ENCODE results near the gene MTCH2. TPM values are rescaled to one million over a fixed set of nuclear protein-coding genes. Genes with fewer than 3 reads are reported as not detected.

MTCH2 gene
- total RNA-seq, 1 experiment from 2014 or later: 230 TPM

DNA sequence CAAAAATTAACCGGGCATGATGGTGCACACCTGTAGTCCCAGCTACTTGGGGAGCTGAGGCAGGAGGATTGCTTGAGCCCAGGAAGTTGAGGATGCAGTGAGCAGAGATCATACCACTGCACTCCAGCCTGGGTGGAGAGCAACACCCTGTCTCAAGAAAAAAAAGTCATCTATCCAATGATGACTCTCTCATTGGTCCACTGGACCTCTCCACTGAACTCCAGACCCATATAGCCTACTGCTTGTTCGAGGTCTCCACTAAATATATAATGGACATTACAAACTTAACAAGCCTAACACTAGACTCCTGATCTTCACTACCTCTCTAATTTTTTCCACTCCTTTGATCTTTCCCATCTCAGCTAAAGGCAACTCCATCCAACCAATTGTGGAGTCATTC lies 33.5 kb upstream of the MTCH2 start:
- BruUV-seq (replicated peaks): no TSS peak
- Histone ChIP-seq H3K9me3 (ENCODE audit: control insufficient read depth, insufficient read depth, low read depth, low read length) (no peaks in the 10 kb centered on the region), H3K27ac (ENCODE audit: low read length) (no peak overlapping the region), H3K27me3 (ENCODE audit: control insufficient read depth, insufficient read depth, low read length) (no peaks in the 10 kb centered on the region), H3K4me3 (ENCODE audit: low read depth in 2 of 2, low read length in 2 of 2) (no peak overlapping the region), H3K36me3 (ENCODE audit: control insufficient read depth, insufficient read depth, low read length) (no peaks in the 10 kb centered on the region), H3K4me1 (ENCODE audit: control insufficient read depth, insufficient read depth, low read length) (no peaks in the 10 kb centered on the region)
- no peak for DNase-seq (ENCODE audit: low read depth, low spot score)
- TF ChIP-seq TCF7L2 (IDR thresholded peaks at IDR 0.05; ENCODE audit: low read depth, low read length): no peak
- TF ChIP-seq POLR2AphosphoS5 (IDR thresholded peaks at IDR 0.05; ENCODE audit: low read depth, low read length): no peak
- TF ChIP-seq, protein P1, sequence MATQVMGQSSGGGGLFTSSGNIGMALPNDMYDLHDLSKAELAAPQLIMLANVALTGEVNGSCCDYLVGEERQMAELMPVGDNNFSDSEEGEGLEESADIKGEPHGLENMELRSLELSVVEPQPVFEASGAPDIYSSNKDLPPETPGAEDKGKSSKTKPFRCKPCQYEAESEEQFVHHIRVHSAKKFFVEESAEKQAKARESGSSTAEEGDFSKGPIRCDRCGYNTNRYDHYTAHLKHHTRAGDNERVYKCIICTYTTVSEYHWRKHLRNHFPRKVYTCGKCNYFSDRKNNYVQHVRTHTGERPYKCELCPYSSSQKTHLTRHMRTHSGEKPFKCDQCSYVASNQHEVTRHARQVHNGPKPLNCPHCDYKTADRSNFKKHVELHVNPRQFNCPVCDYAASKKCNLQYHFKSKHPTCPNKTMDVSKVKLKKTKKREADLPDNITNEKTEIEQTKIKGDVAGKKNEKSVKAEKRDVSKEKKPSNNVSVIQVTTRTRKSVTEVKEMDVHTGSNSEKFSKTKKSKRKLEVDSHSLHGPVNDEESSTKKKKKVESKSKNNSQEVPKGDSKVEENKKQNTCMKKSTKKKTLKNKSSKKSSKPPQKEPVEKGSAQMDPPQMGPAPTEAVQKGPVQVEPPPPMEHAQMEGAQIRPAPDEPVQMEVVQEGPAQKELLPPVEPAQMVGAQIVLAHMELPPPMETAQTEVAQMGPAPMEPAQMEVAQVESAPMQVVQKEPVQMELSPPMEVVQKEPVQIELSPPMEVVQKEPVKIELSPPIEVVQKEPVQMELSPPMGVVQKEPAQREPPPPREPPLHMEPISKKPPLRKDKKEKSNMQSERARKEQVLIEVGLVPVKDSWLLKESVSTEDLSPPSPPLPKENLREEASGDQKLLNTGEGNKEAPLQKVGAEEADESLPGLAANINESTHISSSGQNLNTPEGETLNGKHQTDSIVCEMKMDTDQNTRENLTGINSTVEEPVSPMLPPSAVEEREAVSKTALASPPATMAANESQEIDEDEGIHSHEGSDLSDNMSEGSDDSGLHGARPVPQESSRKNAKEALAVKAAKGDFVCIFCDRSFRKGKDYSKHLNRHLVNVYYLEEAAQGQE (IDR thresholded peaks at IDR 0.05; ENCODE audit: insufficient read depth in 1 of 2, low read depth in 2 of 2, low read length in 1 of 2): no peak
- no peak for TF ChIP-seq SIN3A (IDR thresholded peaks at IDR 0.05; ENCODE audit: borderline replicate concordance, insufficient read depth, low read depth, low read length)
- TF ChIP-seq, protein P2, sequence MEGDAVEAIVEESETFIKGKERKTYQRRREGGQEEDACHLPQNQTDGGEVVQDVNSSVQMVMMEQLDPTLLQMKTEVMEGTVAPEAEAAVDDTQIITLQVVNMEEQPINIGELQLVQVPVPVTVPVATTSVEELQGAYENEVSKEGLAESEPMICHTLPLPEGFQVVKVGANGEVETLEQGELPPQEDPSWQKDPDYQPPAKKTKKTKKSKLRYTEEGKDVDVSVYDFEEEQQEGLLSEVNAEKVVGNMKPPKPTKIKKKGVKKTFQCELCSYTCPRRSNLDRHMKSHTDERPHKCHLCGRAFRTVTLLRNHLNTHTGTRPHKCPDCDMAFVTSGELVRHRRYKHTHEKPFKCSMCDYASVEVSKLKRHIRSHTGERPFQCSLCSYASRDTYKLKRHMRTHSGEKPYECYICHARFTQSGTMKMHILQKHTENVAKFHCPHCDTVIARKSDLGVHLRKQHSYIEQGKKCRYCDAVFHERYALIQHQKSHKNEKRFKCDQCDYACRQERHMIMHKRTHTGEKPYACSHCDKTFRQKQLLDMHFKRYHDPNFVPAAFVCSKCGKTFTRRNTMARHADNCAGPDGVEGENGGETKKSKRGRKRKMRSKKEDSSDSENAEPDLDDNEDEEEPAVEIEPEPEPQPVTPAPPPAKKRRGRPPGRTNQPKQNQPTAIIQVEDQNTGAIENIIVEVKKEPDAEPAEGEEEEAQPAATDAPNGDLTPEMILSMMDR (IDR thresholded peaks at IDR 0.05): no peak
- intact Hi-C loops (cut with micrococcal nuclease; ENCODE audit: unreplicated experiment) (no loop called here), in situ Hi-C loops (cut with HindIII; ENCODE audit: low pct_unique_long_range_greater_than_20kb, low sequenced_read_pairs) (no loop called here)
- CTCF ChIA-PET: no interaction called here
- POLR2A ChIA-PET: no interaction called here
- no peak for ATAC-seq

DNA sequence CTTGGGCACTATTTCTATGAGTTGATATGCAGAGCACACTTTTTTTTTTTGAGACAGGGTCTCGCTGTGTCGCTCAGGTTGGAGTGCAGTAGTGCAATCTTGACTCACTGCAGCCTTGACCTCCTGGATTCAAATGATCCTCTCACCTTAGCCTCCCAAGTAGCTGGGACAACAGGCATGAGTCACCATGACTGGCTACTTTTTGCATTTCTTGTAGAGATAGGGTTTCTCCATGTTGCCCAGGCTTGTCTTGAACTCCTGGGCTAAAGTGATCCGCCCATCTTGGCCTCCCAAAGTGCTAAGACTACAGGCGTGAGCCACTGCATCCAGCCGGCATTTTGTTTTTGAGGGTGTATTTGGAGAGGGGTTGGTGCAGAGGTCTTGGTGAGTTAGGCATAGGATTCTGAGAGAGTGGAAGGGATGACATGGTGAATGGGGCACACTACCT lies 29.9 kb upstream of the MTCH2 start:
- no peak for DNase-seq (ENCODE audit: low read depth, low spot score)
- H3K4me1 ChIP-seq (ENCODE audit: control insufficient read depth, insufficient read depth, low read length): no peaks in the 10 kb centered on the region
- no peak overlapping the region for H3K27ac ChIP-seq (ENCODE audit: low read length)
- no peak overlapping the region for H3K4me3 ChIP-seq (ENCODE audit: low read depth in 2 of 2, low read length in 2 of 2)
- no peaks in the 10 kb centered on the region for H3K27me3 ChIP-seq (ENCODE audit: control insufficient read depth, insufficient read depth, low read length)
- CTCF ChIA-PET: no interaction called here
- no TSS peak for BruUV-seq (replicated peaks)
- H3K36me3 ChIP-seq (ENCODE audit: control insufficient read depth, insufficient read depth, low read length): no peaks in the 10 kb centered on the region
- in situ Hi-C loops (cut with HindIII; ENCODE audit: low pct_unique_long_range_greater_than_20kb, low sequenced_read_pairs) (no loop called here), intact Hi-C loops (cut with micrococcal nuclease; ENCODE audit: unreplicated experiment) (no loop called here)
- TF ChIP-seq POLR2AphosphoS5 (IDR thresholded peaks at IDR 0.05; ENCODE audit: low read depth, low read length) (no peak), SIN3A (IDR thresholded peaks at IDR 0.05; ENCODE audit: borderline replicate concordance, insufficient read depth, low read depth, low read length) (no peak), TCF7L2 (IDR thresholded peaks at IDR 0.05; ENCODE audit: low read depth, low read length) (no peak)
- TF ChIP-seq, protein P1 (IDR thresholded peaks at IDR 0.05; ENCODE audit: insufficient read depth in 1 of 2, low read depth in 2 of 2, low read length in 1 of 2): no peak
- TF ChIP-seq, protein P2 (IDR thresholded peaks at IDR 0.05): no peak
- no peaks in the 10 kb centered on the region for H3K9me3 ChIP-seq (ENCODE audit: control insufficient read depth, insufficient read depth, low read depth, low read length)
- POLR2A ChIA-PET: no interaction called here
- no peak for ATAC-seq

All from Panc1 (cell line).